Right ventricle myocardium superior (tissue), 1 donor: ENCODE measurements around the gene TEX13A. TPM values are rescaled to one million over a fixed set of nuclear protein-coding genes. Genes with fewer than 3 reads are reported as not detected.

ENCODE experiments used
- ATAC-seq: fragments of 200-7000 bp; cut with Tn5 transposase; one replicate; pipeline ENCODE4 v1.9.1; 2020; ENCODE audit warnings: mild to moderate bottlenecking; ENCODE audit not compliant: poor library complexity
- DNase-seq: peaks from one replicate; pipeline ENCODE4 v3.0.0-alpha.2; 2020
- intact Hi-C: fragments of 100-400 bp; cut with DNase I; formaldehyde crosslinking; loops from one replicate; pipeline ENCODE4 v1.11.2; 2022
- total RNA-seq: library from RNA; stranded (reverse); fragmentation: NEBNext Ultra II Directional; extraction: Animal tissue kit (Norgen Biotek cat#: 25700); gene quantifications from one replicate; pipeline ENCODE4 v1.2.1, GENCODE V29; 2021
- donor health status: DM: no; HTN: yes; CAD: no; lungs with severe emphysema.

Gene TEX13A
- total RNA-seq, 1 donor from 2014 or later = not detected

- DNase-seq (no peak), ATAC-seq (no peak)
- intact Hi-C loops = no loop called here
These were observed 30.1 kb downstream of the TEX13A start for GRCh38 chrX:105190252-105190853.

DNA sequence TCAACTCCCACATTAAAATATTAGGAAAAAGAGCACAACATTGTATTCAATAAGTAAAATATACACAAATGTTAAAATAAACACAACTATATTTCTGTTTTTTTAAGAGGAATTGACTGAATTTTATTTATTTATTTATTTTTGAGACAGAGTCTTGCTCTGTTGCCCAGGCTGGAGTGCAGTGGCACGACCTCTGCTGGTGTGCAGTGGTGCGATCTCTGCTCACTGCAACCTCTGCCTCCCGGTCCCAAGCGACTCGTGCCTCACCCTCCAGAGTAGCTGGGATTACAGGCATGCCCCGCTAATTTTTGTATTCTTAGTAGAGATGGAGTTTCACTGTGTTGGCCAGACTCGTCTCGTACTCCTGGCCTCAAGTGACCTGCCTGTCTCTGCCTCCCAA, 31.4 kb downstream of the TEX13A start:
- ATAC-seq (no peak), DNase-seq (no peak)
- intact Hi-C loops = no loop called here

GRCh38 chrX:105179644-105180043, 40.9 kb downstream of the TEX13A start:
- ATAC-seq (no peak), DNase-seq (no peak)
- intact Hi-C loops = no loop called here

DNA sequence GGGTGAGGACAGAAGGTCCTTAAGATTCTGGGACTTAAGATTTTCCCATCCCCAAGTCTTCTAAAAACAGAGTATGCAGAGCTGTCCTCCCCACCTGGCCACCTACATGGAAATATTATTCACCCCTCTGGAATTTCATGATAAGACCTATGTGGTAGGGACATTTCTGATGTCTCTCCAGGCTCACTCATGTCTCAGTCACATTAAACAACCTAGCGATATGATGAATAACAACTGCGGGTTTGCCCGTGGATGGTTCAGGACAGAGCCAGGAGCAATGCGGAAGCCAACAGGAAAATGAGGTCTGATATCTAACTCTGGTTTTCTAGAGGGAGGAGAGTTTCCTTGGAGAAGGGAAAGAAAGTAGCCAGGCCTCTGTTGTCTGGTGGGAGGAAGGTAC, 47.4 kb downstream of the TEX13A start:
- intact Hi-C loops = no loop called here
- DNase-seq = no peak
- no peak for ATAC-seq
